Calu3 (cell line): ENCODE data around the gene TAAR8. TPM values are rescaled to one million over a fixed set of nuclear protein-coding genes. Genes with fewer than 3 reads are reported as not detected.

ENCODE experiments used
- Bru-seq: library from RNA; stranded (reverse); fragments of 400-500 nt; gene quantifications from one replicate; lab custom pipeline; 2021; lab: Mats Ljungman, UMichigan
- BruChase-seq, 2 experiments: library from RNA; stranded (reverse); fragments of 400-500 nt; gene quantifications; one replicate each; lab custom pipeline; 2021; lab: Mats Ljungman, UMichigan
- BruUV-seq: library from RNA; stranded (reverse); fragments of 400-500 nt; replicated peaks from 2 replicates; lab custom pipeline; 2021; lab: Mats Ljungman, UMichigan
- CTCF ChIA-PET: fragments of 300-600 bp; sonication (Branson Sonifier 250); formaldehyde crosslinking; loops from one replicate; lab custom pipeline; 2022; ENCODE audit warnings: antibody characterized with exemption; lab: Charles Lee
- DNase-seq: peaks from one replicate; pipeline ENCODE4 v3.0.0; 2022
- H3K27ac Mint-ChIP-seq: one replicate; pipeline ENCODE4 v1.8.0; 2022; ENCODE audit warnings: mixed read lengths; ENCODE audit not compliant: unreplicated experiment
- H3K27me3 Mint-ChIP-seq: one replicate; pipeline ENCODE4 v1.8.0; 2022; ENCODE audit warnings: mixed read lengths; ENCODE audit not compliant: unreplicated experiment
- H3K36me3 Mint-ChIP-seq: one replicate; pipeline ENCODE4 v1.8.0; 2022; ENCODE audit warnings: mild to moderate bottlenecking, moderate library complexity, mixed read lengths; ENCODE audit not compliant: insufficient read depth, unreplicated experiment
- H3K4me1 Mint-ChIP-seq: one replicate; pipeline ENCODE4 v1.8.0; 2022; ENCODE audit warnings: mild to moderate bottlenecking, low read depth, mixed read lengths; ENCODE audit not compliant: unreplicated experiment
- H3K4me3 Mint-ChIP-seq: one replicate; pipeline ENCODE4 v1.8.0; 2022; ENCODE audit warnings: mild to moderate bottlenecking, low read depth, moderate library complexity, mixed read lengths; ENCODE audit not compliant: unreplicated experiment
- H3K9me3 Mint-ChIP-seq: one replicate; pipeline ENCODE4 v1.8.0; 2022; ENCODE audit warnings: low read depth, mixed read lengths; ENCODE audit not compliant: unreplicated experiment
- intact Hi-C: fragments of 100-400 bp; cut with micrococcal nuclease; formaldehyde crosslinking; loops from one replicate; pipeline ENCODE4 v1.10.0; 2022; ENCODE audit not compliant: unreplicated experiment
- long read RNA-seq: library from polyadenylated mRNA; stranded (forward); transcript quantifications from one replicate; pipeline ENCODE4 v2.0.0, GENCODE V29; 2022
- total RNA-seq: library from RNA; stranded (reverse); gene quantifications from 2 replicates; pipeline ENCODE4 v1.2.3, GENCODE V29; 2022
- TF ChIP-seq, protein P1 (sequence below): fragments of 200-600 bp; IDR thresholded peaks from one replicate; pipeline ENCODE4 v1.8.0; 2022; ENCODE audit warnings: antibody characterized with exemption; ENCODE audit not compliant: unreplicated experiment

TAAR8 gene, protein sequence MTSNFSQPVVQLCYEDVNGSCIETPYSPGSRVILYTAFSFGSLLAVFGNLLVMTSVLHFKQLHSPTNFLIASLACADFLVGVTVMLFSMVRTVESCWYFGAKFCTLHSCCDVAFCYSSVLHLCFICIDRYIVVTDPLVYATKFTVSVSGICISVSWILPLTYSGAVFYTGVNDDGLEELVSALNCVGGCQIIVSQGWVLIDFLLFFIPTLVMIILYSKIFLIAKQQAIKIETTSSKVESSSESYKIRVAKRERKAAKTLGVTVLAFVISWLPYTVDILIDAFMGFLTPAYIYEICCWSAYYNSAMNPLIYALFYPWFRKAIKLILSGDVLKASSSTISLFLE
- total RNA-seq (not detected in 2 replicates), Bru-seq, nascent RNA (not detected), BruChase-seq, experiment 1, labeled RNA remaining after a 6-hour chase (not detected), BruChase-seq, experiment 2, labeled RNA remaining after a 2-hour chase (not detected)
- long read RNA-seq, result 0 reads

DNA sequence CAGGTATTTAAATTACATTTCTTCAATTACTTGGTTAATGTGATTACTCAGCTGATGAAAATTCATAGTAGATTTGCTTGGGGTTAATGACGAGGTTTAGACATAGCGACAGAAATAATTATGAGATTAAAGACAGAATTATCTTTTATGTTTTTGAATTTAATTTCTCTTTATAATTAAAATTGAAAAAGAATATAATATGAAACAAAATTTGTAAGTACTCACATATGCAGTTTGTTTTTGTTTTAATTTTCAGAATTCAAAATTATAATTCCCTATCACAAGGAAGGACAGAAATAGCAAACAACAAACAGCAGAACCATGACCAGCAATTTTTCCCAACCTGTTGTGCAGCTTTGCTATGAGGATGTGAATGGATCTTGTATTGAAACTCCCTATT, at the start of gene TAAR8:
TAAR8 (plus strand) TSS at position 301 of the 400 bp plus-strand sequence; CDS start at position 322, 21 bp downstream.
- no peak within 1 kb of the TSS for H3K27ac Mint-ChIP-seq
- H3K4me3 Mint-ChIP-seq, result no peak within 1 kb of the TSS
- CTCF ChIA-PET, result interaction anchor here (0.5 kb wide), 1 partner anchor 268 kb away, joined by 3 read pairs; no protein-coding TSS in a partner anchor
- no peaks in the 10 kb centered on the region for H3K36me3 Mint-ChIP-seq
- no peaks in the 10 kb centered on the region for H3K9me3 Mint-ChIP-seq
- no peaks in the 10 kb centered on the region for H3K4me1 Mint-ChIP-seq
- H3K27me3 Mint-ChIP-seq, result no peaks in the 10 kb centered on the region
- intact Hi-C loops, result no loop called here
- no peak for DNase-seq
- TF ChIP-seq, protein P1, sequence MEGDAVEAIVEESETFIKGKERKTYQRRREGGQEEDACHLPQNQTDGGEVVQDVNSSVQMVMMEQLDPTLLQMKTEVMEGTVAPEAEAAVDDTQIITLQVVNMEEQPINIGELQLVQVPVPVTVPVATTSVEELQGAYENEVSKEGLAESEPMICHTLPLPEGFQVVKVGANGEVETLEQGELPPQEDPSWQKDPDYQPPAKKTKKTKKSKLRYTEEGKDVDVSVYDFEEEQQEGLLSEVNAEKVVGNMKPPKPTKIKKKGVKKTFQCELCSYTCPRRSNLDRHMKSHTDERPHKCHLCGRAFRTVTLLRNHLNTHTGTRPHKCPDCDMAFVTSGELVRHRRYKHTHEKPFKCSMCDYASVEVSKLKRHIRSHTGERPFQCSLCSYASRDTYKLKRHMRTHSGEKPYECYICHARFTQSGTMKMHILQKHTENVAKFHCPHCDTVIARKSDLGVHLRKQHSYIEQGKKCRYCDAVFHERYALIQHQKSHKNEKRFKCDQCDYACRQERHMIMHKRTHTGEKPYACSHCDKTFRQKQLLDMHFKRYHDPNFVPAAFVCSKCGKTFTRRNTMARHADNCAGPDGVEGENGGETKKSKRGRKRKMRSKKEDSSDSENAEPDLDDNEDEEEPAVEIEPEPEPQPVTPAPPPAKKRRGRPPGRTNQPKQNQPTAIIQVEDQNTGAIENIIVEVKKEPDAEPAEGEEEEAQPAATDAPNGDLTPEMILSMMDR, result no peak
- no TSS peak for BruUV-seq

DNA sequence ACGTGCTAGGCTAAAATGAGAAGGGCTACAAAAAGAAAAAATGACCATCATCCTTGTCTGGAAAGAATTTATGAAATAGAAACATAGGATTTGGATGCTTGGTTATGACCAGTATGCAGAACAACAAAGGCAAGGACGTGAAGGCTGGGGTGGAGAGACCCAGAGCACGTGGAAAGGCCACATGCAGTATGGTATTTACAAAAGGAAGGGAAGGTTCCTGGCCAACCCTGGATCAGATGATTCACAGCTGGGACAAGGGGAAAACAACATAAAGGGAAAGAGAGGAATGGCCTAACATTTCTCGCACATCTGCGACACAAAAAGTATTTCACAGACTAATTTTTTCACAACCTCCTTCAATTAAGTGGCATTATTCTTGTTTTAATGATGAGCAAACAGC, 47.7 kb upstream of the TAAR8 start:
- H3K36me3 Mint-ChIP-seq, result peaks cover 25% of the 10 kb centered on the region
- peaks cover 37% of the 10 kb centered on the region for H3K4me1 Mint-ChIP-seq
- no peak overlapping the region for H3K4me3 Mint-ChIP-seq
- H3K27me3 Mint-ChIP-seq, result no peaks in the 10 kb centered on the region
- no peak for DNase-seq
- CTCF ChIA-PET, result no interaction called here
- no peak overlapping the region for H3K27ac Mint-ChIP-seq
- intact Hi-C loops, result no loop called here
- TF ChIP-seq, protein P1, result no peak
- peaks cover 3% of the 10 kb centered on the region for H3K9me3 Mint-ChIP-seq
- BruUV-seq, result no TSS peak

DNA sequence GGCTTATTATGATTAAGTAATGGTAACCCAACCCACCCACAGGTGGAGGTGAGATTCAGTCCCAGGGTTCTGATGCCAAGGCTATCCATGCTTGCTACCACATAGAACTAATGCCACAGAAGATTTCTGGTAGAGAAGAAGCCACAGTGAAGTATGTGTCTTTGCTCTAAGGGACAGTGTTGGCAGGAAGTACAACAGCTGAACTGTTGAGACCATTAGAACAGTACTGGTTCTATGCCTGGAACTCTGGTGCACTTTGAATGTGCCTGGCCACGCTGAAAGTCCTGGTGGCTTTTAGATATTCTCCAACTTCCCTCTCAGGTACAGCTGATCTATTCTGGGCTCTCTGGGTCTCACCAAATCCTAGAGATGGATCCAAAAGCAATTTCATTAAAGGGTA, 47.3 kb upstream of the TAAR8 start:
- no peak overlapping the region for H3K4me3 Mint-ChIP-seq
- no peak for DNase-seq
- H3K9me3 Mint-ChIP-seq, result peaks cover 3% of the 10 kb centered on the region
- peaks cover 33% of the 10 kb centered on the region for H3K4me1 Mint-ChIP-seq
- peaks cover 20% of the 10 kb centered on the region for H3K36me3 Mint-ChIP-seq
- no peak overlapping the region for H3K27ac Mint-ChIP-seq
- H3K27me3 Mint-ChIP-seq, result no peaks in the 10 kb centered on the region
- no TSS peak for BruUV-seq
- CTCF ChIA-PET, result no interaction called here
- TF ChIP-seq, protein P1, result no peak
- intact Hi-C loops, result no loop called here

DNA sequence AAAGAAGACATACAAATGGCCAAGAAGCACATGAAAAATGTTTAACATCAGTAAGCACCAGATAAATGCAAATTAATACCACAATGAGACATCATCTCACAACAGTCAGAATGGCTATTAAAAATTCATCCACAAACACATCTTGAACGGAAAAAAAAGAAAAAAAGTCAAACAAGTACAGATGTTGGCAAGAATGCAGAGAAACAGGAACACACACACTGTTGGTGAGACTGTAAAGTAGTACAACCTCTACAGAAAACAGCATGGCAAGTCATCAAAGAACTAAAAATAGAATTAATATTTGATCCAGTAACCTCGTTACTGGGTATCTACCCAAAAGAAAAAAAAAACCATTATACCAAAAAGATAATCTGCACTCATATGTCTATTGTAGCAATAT, 46.0 kb upstream of the TAAR8 start:
- intact Hi-C loops, result no loop called here
- Mint-ChIP-seq H3K4me1 (peaks cover 39% of the 10 kb centered on the region), H3K27me3 (no peaks in the 10 kb centered on the region), H3K36me3 (peaks cover 17% of the 10 kb centered on the region), H3K4me3 (no peak overlapping the region), H3K9me3 (peaks cover 3% of the 10 kb centered on the region), H3K27ac (no peak overlapping the region)
- BruUV-seq, result no TSS peak
- TF ChIP-seq, protein P1, result no peak
- CTCF ChIA-PET, result no interaction called here
- no peak for DNase-seq
